Fibroblast of mammary gland (primary cell): ENCODE measurements around the gene KRT73.

ENCODE experiments used
- DNase-seq: peaks from one replicate; pipeline ENCODE4 v3.0.0-alpha.2; 2010; ENCODE audit warnings: low read depth
- H3K4me3 ChIP-seq: 2 replicates; pipeline ENCODE4 v1.5.1; 2011; ENCODE audit warnings: low read depth, mild to moderate bottlenecking, low read length, moderate library complexity; ENCODE audit not compliant: control insufficient read depth
- CTCF ChIP-seq: conservative IDR thresholded peaks from 2 replicates; pipeline ENCODE4 v1.5.1; 2011; ENCODE audit warnings: low read depth, low read length, inconsistent platforms; ENCODE audit not compliant: control insufficient read depth, insufficient read depth

KRT73 gene

GRCh38 chr12:52612431-52613383 lies 5.7 kb downstream of the KRT73 start:
- H3K4me3 ChIP-seq, result no peak overlapping the region
- no peak for DNase-seq
- TF ChIP-seq CTCF, result no peak

DNA sequence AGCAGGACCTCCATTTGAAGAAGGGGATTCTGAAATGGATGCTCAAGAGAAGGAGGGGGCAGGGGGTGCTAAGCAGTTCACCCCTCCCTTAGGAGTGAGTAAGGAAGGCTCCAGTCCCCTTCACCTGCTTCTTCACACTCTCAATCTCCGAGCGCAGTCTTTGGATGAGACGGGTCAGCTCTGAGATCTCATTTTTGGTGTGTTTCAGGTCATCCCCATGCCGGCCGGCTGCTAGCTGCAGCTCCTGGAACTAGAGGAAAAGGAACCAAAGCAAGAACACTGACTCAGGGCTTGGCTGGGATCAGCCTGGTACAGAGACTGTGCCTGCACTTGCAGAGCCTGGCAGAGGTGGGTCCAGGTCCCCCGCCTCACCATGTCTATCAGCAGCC lies 7.3 kb downstream of the KRT73 start:
- H3K4me3 ChIP-seq, result no peak overlapping the region
- TF ChIP-seq CTCF, result no peak
- no peak for DNase-seq

DNA sequence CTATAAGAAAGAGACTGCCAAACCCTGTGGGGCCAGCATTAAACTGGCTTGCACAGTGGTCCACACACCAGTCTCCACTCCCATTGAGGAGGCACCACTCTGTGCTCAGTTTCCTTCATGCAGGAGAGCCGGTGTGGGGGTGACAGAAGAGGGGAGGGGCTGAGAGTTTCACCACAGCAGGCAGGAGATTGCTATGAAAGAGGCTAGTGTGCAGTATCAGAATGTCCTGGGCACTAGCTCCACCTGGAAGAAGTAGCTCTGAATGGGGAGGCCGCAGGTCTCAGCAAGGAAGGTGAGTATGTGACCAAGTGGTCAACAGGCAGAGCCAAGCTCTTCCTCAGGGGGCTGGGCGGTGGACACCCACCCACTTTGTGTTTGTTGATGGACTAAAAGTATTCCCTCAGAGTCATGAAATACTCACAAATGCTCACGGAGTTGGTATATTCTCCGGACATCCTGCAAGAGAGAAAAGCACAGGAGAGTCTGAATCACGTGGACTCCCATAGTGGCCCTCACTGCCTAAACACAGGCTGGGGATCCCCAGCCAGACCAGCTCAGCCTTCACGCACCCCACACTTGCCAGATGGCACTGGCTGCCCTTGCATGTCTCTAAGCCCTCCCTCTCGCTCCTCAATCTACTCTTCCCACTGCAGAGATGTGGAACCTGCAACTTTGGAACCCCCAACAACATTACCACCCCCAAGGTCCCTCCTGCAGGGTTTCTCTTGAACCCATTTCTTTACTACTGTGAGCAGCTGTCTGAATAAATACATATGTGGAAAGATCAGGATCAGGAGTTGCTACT lies 9.3 kb downstream of the KRT73 start:
- H3K4me3 ChIP-seq, result no peak overlapping the region
- TF ChIP-seq CTCF, result no peak
- DNase-seq, result no peak

- H3K4me3 ChIP-seq, result no peak overlapping the region
- no peak for DNase-seq
- TF ChIP-seq CTCF, result no peak
These were observed 10.2 kb downstream of the KRT73 start for GRCh38 chr12:52608161-52608560.

DNA sequence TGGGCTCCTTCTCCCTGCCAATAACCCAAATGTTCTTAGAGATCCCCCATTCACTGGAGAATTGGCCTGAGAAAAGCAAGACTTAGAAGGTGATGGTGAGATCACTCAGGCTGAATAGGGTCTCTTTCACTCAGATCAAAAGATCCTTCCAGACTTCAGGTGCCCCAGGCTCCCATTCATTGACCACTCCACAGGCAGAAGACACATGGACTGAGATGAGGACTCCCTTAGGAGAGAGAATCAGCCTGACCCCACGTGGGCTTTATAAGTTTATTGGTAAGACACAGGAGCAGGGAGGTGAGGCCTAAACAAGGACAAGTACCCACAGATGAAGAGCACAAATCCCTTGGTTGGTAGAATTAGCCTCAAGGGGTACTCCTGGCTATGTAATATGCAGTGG lies 11.0 kb downstream of the KRT73 start:
- no peak for TF ChIP-seq CTCF
- no peak overlapping the region for H3K4me3 ChIP-seq
- DNase-seq, result no peak

DNA sequence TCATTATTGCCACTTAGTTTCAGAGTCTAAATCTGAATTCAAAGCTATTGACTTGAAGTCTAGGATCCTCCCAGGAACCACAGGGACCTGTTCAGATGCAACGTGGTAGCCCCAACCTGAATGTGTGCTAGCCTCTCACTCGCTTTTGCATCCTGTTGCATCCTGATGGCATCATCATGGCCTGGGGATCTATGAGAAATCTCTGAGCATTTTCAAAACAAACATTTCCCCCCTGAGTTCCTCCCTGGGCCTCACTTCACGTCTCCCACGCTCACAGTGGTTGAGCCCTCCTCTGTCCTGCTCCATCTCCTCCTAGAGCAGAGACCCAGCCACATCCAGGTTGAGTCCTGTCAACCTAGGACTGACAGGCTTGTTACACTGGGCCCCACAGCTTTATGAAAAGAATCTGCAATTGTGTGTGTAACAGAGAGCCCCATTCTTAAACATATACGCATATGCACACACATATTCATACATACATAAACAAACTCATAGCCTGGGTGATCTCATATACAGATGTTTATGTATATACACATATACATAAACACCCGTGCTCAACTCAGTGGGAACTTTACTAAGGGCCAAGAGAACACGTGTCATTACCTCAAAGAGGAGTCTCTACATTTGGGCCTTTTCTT lies 11.7 kb downstream of the KRT73 start:
- no peak for TF ChIP-seq CTCF
- no peak for DNase-seq
- H3K4me3 ChIP-seq, result no peak overlapping the region
